IPS-11a (cell line): ENCODE data around the gene CCN5.

ENCODE experiments used
- H3K4me3 ChIP-seq: one replicate; pipeline ENCODE4 v1.5.1; 2013; ENCODE audit warnings: low read depth, low read length, control low read depth

The CCN5 gene

GRCh38 chr20:44715499-44716308 is 535 bp downstream of the CCN5 start:
- no peak overlapping the region for H3K4me3 ChIP-seq

DNA sequence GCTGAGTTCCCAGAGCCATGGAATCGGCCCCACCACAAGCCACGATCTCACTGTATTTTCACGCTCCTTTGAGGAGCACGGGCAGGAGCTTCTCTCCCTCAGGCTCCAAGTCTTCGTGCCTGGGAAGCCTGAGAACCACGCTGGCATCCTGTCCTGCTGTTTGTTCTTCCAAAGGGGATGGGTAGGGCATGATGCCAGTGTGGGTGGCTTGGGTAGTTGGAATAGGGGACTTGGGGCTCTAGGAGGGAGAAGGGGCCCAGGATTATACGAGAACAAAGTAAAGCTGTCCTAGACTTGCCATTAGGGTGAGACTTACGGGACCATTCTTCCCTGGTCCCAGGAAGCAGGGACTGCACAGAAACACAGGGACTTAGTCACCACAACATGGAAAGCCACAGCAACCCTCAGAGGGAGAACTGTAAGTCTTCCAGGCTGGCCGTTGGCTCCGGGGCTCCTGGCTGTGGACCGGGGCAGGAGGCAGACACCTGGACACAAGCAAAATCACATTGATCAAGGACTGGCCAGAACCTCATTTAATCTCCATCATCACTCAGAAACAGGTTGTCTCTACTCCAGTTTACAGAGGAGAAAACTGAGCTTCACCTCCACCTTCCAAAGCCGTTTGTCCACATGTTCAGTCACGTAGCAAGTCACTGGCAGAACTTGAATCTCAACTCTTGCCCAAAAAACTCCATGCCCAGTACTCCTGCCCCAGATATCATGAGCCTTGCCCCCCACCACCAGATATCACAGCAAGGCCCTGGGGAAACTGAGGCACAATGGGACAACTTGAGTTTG is 1.3 kb downstream of the CCN5 start:
- no peak overlapping the region for H3K4me3 ChIP-seq

DNA sequence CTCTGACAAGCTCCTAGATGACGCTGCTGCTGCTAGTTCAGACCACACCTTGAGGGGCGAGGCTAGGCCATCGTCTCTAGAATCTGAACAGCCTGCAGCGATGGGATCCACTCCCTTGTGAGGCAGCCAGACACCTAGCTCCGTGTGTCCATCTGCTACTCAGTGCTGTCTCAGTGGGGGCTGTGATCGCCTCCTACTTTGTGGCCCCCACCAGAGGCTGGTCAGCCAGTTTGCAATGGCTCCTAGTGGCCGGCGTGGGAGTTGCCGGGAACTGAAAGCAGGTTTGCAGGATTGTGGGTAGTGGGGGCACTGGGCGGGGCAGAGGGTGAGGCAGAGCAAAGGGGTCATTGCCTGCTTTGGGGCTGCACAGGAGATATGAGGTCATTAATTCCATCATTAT is 2.8 kb downstream of the CCN5 start:
- H3K4me3 ChIP-seq, result no peak overlapping the region

DNA sequence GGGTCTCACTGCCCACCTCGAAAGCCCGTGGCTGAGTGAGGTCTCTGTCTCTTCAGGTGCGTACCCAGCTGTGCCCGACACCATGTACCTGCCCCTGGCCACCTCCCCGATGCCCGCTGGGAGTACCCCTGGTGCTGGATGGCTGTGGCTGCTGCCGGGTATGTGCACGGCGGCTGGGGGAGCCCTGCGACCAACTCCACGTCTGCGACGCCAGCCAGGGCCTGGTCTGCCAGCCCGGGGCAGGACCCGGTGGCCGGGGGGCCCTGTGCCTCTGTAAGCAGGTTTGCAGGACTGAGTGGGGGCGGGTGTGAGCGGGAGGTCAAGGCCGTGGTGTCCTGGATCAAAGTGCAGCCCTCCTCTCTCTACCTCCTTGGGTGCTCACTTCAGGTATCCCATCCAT is 4.7 kb downstream of the CCN5 start:
- H3K4me3 ChIP-seq, result no peak overlapping the region

DNA sequence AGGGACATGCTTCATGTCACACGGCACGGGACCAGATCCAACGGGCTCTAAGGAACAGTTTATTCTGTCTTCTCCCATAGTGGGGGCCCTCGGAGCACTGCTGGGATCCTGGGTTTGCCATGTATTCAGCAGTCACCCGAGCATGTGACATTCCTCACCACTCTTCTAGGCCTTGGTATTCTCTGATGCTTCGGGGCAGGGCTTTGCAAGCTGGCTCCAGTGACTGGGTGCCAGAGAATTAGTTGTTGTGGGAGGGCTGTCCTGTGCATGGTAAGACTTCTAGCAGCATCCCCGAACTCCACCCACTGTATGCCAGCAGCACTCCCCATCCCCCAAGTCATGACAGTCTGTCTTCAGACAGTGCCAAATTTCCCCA is 5.4 kb downstream of the CCN5 start:
- H3K4me3 ChIP-seq, result no peak overlapping the region

DNA sequence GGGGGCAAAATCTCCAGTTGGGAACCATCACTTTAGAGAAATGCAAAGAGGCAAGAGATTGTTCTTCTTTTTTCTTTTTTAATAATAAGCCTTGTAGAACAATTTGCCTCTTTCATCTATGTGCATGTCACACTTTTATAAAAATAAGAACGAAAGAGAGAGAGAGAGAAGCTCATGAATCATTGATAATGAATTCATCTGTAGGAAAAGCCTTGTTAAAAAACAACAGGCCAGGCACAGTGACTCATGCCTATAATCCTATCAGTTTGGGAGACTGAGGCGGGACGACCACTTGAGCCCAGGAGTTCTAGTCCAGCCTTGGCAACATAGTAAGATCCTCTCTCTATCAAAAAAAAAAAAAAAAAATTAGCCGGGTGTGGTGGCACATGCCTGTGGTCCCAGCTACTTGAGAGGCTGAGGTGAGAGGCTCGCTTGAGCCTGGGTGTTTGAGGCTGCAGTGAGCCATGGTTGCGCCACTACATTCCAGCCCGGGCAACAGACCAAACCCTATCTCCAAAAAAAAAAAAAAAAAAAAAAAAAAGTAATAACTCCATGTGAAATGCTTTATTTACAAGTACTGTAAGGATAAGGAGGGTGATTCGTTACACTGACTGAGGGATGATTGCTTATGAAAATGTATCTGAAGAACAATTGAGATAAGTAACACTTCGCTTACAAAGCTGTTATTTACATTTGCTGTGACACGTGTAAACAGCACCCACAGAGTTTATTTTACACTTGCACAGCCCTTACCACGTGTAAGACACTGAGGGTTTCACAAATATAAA is 6.0 kb downstream of the CCN5 start:
- no peak overlapping the region for H3K4me3 ChIP-seq

DNA sequence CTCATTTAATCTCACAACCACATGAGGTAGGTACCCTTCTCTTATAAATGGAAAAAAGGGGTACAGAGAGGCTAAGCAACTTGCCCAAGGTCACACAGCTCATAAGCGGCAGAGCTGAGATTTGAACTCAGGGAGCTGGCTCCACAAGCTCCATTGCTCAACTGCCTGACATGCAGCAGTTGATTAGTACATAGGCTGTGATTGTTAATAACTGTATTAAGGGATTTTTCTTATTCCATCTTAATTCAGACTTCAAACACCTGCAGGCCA is 6.6 kb downstream of the CCN5 start:
- no peak overlapping the region for H3K4me3 ChIP-seq

DNA sequence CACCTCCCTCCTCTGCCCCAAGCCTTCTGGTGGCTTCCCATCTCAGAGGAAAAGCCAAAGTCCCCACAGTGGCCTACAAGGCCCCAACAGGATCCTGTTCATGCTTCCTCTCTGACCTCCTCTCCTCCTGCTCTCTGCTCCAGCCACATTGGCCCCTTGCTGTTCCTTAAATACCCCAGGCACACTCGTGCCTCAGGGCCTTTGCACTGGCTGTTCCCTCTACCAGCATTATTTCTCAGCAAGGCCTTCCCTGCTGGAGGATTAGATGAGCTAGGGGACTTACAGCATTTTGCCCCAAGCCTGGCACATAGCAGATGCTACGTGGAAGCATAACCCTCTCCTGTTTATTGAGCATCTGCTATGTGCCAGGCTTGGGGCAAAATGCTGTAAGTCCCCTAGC is 7.8 kb downstream of the CCN5 start:
- no peak overlapping the region for H3K4me3 ChIP-seq

DNA sequence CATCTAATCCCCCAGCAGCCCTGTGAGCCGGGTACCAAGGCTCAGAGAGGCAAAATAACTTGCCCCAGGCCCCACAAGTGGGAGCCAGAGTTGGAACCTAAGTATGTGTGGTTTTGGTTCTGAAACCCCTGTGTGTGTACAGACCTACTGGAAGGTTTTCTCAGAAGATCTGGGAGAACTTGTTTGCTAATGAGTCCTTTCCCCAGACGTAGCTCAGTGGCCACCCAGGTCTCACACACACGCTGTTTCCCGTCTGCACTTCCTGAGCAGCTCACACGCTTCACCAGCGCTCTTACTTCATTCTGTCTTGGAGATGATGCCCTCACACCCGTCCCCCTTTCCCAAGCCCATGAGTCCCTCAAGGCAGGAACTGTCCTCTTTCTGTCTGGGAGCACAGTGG is 8.2 kb downstream of the CCN5 start:
- H3K4me3 ChIP-seq, result no peak overlapping the region

GRCh38 chr20:44723798-44724362 is 8.7 kb downstream of the CCN5 start:
- H3K4me3 ChIP-seq, result no peak overlapping the region

- no peak overlapping the region for H3K4me3 ChIP-seq
Measured at GRCh38 chr20:44724423-44725091, 9.4 kb downstream of the CCN5 start.

GRCh38 chr20:44725837-44726236 is 10.7 kb downstream of the CCN5 start:
- no peak overlapping the region for H3K4me3 ChIP-seq

DNA sequence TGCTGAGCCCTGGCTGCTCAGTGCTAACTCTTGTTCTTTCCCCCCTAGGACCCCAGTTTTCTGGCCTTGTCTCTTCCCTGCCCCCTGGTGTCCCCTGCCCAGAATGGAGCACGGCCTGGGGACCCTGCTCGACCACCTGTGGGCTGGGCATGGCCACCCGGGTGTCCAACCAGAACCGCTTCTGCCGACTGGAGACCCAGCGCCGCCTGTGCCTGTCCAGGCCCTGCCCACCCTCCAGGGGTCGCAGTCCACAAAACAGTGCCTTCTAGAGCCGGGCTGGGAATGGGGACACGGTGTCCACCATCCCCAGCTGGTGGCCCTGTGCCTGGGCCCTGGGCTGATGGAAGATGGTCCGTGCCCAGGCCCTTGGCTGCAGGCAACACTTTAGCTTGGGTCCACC is 11.9 kb downstream of the CCN5 start:
- H3K4me3 ChIP-seq, result no peak overlapping the region

DNA sequence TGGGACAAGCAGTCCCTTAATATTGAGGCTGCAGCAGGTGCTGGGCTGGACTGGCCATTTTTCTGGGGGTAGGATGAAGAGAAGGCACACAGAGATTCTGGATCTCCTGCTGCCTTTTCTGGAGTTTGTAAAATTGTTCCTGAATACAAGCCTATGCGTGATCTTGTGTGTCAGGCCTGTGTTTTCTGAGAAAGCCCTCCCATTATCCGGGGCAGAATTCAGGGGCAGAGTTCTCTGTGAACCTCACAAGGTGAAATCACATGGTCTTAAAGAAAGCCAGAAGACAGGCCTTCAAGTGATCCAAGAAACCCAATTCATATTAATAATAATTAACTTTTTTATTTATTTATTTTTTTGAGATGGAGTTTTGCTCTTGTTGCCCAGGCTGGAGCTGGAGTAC is 12.5 kb downstream of the CCN5 start:
- no peak overlapping the region for H3K4me3 ChIP-seq

DNA sequence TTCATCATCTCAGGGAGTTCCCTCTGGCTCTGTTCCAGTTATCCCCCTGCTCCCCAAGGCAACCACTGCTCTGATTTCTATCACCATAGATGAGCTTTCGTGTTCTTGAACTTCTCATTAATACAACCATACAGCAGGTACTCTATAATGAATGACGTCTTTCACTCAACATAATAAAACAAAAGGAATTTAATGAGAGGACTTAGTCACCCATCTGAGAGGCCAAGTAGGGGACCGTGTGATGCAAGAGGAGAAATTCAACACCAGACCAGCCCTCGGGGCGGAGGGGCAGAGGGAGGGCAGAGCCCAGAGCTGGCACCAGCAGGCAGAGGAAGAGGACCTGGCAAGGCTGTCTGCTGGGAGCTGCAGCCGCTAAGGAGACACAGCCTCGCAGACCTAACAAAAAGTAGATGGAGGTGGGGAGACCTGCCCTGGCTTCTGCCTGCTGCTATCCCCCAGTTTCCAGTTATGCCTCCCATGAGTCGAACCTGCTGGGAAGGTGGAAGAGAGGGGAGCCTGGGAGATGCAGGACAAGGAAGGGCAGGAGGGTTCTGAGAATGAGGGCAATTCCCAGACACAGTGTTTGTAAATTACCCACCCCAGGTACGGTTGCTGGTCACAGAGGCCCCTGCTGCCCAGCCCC is 13.8 kb downstream of the CCN5 start:
- H3K4me3 ChIP-seq, result no peak overlapping the region

DNA sequence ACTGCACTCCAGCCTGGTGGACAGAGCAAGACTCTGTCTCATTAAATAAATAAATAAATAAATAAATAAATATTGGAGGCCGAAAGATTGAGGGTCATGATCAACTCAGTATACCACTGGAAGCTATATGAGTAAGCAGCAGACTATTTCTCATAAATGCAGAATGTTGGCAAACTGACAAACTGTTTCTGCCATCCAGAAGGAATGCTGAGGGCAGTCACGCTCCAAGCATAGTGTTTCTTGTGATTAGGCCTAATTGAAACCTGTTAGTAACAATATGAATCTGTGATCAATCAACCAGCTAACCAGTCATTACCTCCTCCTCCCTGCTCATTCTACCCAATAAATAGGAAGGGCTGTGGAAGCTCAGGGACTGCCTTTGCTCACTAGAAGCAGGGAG is 15.3 kb downstream of the CCN5 start:
- H3K4me3 ChIP-seq, result no peak overlapping the region

GRCh38 chr20:44731657-44732056 is 16.5 kb downstream of the CCN5 start:
- no peak overlapping the region for H3K4me3 ChIP-seq

- H3K4me3 ChIP-seq, result no peak overlapping the region
Measured at GRCh38 chr20:44732327-44732726, 17.2 kb downstream of the CCN5 start.

DNA sequence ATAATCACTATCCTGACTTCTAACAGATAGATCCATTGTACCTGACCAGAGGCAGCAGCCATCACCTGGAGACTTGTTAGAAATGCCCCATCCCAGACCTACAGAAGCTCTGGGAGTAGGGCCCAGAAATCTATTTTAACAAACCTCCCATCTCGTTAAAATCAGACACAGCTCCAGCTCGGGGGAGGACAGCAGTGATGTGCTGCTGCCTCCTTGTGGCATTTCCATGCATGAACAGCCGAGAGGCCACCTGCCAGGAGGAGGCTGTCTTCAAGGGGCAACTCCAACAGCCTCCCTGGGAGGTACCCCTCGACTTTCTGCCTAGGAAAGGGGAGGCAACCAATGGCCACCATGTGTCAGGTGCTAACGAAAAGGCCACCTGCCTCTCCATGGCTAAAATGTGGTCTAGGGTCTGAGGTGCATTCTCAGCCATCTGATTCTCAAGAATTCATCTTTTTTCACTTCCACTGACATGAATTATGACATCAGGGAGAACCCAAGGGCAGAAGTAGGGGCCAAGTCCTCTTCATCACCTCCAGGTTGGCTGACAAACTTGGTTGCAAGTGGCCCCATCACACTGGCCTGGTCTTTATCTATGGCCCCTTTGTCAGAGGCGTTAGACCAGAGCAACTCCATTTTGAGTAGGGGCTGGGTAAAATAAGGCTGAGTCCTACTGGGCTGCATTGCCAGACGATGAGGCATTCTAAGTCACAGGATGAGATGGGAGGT is 18.3 kb downstream of the CCN5 start:
- H3K4me3 ChIP-seq, result no peak overlapping the region

GRCh38 chr20:44734938-44735337 is 19.8 kb downstream of the CCN5 start:
- H3K4me3 ChIP-seq, result no peak overlapping the region
